ENCODE measurements around the gene APOC4.
A peak's percentile ranks its signal among the peaks of the same experiment; 100 is the strongest.
"Not testable (repeated sequence)": the region's sequence is repeated elsewhere in the genome, so short reads cannot be mapped to it uniquely, and the experiment has no call there.

APOC4 gene

GRCh38 chr19:44942067-44942571 lies at the start of gene APOC4:
APOC4 (plus strand) TSS chr19:44942237; CDS start chr19:44942278, 41 bp downstream.
- no peak for DNase-seq (ENCODE audit: low read depth, low spot score)

- DNase-seq (ENCODE audit: low read depth, low spot score), result no peak
Observed at GRCh38 chr19:44892932-44893331, 49.1 kb upstream of the APOC4 start.

GRCh38 chr19:44893332-44894051 lies 48.5 kb upstream of the APOC4 start:
- DNase-seq (ENCODE audit: low read depth, low spot score), result no peak

- no peak for DNase-seq (ENCODE audit: low read depth, low spot score)
Observed at GRCh38 chr19:44894052-44894400, 48.0 kb upstream of the APOC4 start.

- DNase-seq (ENCODE audit: low read depth, low spot score), result no peak
Observed at GRCh38 chr19:44894946-44895345, 47.1 kb upstream of the APOC4 start.

GRCh38 chr19:44897835-44898234 lies 44.2 kb upstream of the APOC4 start:
- no peak for DNase-seq (ENCODE audit: low read depth, low spot score)

- no peak for DNase-seq (ENCODE audit: low read depth, low spot score)
Observed at GRCh38 chr19:44900328-44901244, 41.5 kb upstream of the APOC4 start.

- DNase-seq (ENCODE audit: low read depth, low spot score), result no peak
Observed at GRCh38 chr19:44903216-44903601, 38.8 kb upstream of the APOC4 start.

GRCh38 chr19:44903602-44904425 lies 38.2 kb upstream of the APOC4 start:
- peak; percentile 95 for DNase-seq (ENCODE audit: low read depth, low spot score)

GRCh38 chr19:44904426-44904994 lies 37.5 kb upstream of the APOC4 start:
- no peak for DNase-seq (ENCODE audit: low read depth, low spot score)

- peak; percentile 86 for DNase-seq (ENCODE audit: low read depth, low spot score)
Observed at GRCh38 chr19:44905437-44906160, 36.4 kb upstream of the APOC4 start, which contains the start of gene APOE. APOE (plus strand) TSS chr19:44905796; CDS start chr19:44906625, 829 bp downstream.

- no peak for DNase-seq (ENCODE audit: low read depth, low spot score)
Observed at GRCh38 chr19:44907613-44908012, 34.4 kb upstream of the APOC4 start.

GRCh38 chr19:44908074-44908835 lies 33.8 kb upstream of the APOC4 start:
- no peak for DNase-seq (ENCODE audit: low read depth, low spot score)

- no peak for DNase-seq (ENCODE audit: low read depth, low spot score)
Observed at GRCh38 chr19:44908836-44909261, 33.2 kb upstream of the APOC4 start.

- DNase-seq (ENCODE audit: low read depth, low spot score), result peak; percentile 18
Observed at GRCh38 chr19:44909775-44910174, 32.3 kb upstream of the APOC4 start.

- not testable (repeated sequence) for DNase-seq (ENCODE audit: low read depth, low spot score)
Observed at GRCh38 chr19:44911896-44912295, 30.1 kb upstream of the APOC4 start.

GRCh38 chr19:44912854-44913253 lies 29.2 kb upstream of the APOC4 start:
- no peak for DNase-seq (ENCODE audit: low read depth, low spot score)

- DNase-seq (ENCODE audit: low read depth, low spot score), result not testable (repeated sequence)
Observed at GRCh38 chr19:44913512-44914432, 28.3 kb upstream of the APOC4 start.

Data from ELF-1 (cell line).